Lower lobe of right lung (tissue), 2 donors: Measurements from ENCODE around the gene H6PD. TPM values are rescaled to one million over a fixed set of nuclear protein-coding genes. Genes with fewer than 3 reads are reported as not detected.

ENCODE experiments used
- ATAC-seq, 2 donors: fragments of 200-7000 bp; cut with Tn5 transposase; one replicate each; pipeline ENCODE4 v1.9.1; 2020 to 2022; ENCODE audit warnings: mild to moderate bottlenecking in 2 of 2, moderate library complexity in 2 of 2
- DNase-seq: peaks from one replicate; pipeline ENCODE4 v3.0.0-alpha.2; 2020
- H3K27ac ChIP-seq: fragments of 200-600 bp; one replicate; pipeline ENCODE4 v1.8.0; 2022
- H3K27me3 ChIP-seq: fragments of 200-600 bp; one replicate; pipeline ENCODE4 v1.8.0; 2022; ENCODE audit warnings: low read depth
- H3K36me3 ChIP-seq: fragments of 200-600 bp; one replicate; pipeline ENCODE4 v1.8.0; 2022; ENCODE audit warnings: mild to moderate bottlenecking
- H3K4me1 ChIP-seq: fragments of 200-600 bp; one replicate; pipeline ENCODE4 v1.8.0; 2022
- H3K4me3 ChIP-seq: fragments of 200-600 bp; one replicate; pipeline ENCODE4 v1.8.0; 2022; ENCODE audit warnings: mild to moderate bottlenecking
- H3K9me3 ChIP-seq: fragments of 200-600 bp; one replicate; pipeline ENCODE4 v1.8.0; 2022
- CTCF ChIP-seq: fragments of 200-600 bp; IDR thresholded peaks from one replicate; pipeline ENCODE4 v1.8.0; 2022; ENCODE audit warnings: antibody characterized with exemption, mild to moderate bottlenecking
- intact Hi-C: fragments of 100-400 bp; cut with DNase I; formaldehyde crosslinking; loops from one replicate; pipeline ENCODE4 v1.11.0; 2022
- total RNA-seq: library from RNA; stranded (reverse); fragmentation: NEBNext Ultra II Directional; extraction: Animal tissue kit (Norgen Biotek cat#: 25700); gene quantifications from one replicate; pipeline ENCODE4 v1.2.1, GENCODE V29; 2021
- donor health status: DM: no; HTN: yes; CAD: no; lungs with severe emphysema.

The H6PD gene
- total RNA-seq, 1 donor from 2014 or later: 40.7 TPM

DNA sequence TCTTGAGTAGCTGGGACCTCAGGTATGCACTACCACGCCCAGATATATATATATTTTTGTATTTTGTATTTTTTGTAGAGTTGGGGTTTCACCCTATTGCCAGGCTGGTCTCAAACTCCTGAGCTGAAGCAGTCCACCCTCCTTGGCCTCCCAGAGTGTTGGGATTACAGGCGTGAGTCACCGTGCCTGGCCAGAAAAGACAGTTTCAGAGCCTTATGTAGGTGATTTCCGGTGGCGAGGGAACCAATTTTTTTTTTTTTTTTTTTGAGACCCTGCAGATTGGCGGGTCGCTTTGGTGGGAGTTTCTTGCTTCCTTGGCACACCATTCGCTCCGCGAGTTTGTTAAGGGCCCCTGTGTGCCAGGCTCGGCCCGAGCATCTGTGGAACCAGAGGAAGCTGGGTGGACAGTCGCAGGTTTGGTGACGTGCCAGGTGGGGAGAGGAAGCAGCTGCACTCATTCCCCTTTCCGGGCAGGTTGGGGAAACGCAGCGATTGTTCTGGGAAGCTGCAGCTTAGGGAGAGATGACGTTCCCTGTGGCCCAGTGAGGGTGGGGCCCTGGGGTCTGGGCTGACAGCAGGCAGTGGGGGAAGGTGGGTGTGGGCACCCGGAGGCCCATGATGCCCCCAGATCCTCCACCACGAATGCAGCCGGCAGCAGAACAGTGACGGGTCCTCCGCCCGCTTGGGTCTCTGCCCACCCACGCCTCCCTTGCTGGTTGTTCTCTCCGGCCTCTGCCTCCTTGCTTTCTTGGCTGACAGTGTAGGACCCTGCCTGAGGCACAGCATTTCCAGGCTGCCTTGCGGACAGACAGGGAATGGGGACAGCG, 83.2 kb downstream of the H6PD start:
- TF ChIP-seq CTCF: no peak
- no peak overlapping the region for H3K4me3 ChIP-seq
- peak in 1 of 2 donors; percentile 20 for ATAC-seq
- DNase-seq: no peak
- H3K27ac ChIP-seq: no peak overlapping the region
- H3K9me3 ChIP-seq: no peaks in the 10 kb centered on the region
- intact Hi-C loops: no loop called here
- H3K27me3 ChIP-seq: no peaks in the 10 kb centered on the region
- H3K36me3 ChIP-seq: no peaks in the 10 kb centered on the region
- H3K4me1 ChIP-seq: peaks cover 67% of the 10 kb centered on the region

- no peak for ATAC-seq
- intact Hi-C loops: no loop called here
- H3K4me1 ChIP-seq: peaks cover 67% of the 10 kb centered on the region
- no peak for TF ChIP-seq CTCF
- H3K27me3 ChIP-seq: no peaks in the 10 kb centered on the region
- no peaks in the 10 kb centered on the region for H3K36me3 ChIP-seq
- H3K9me3 ChIP-seq: no peaks in the 10 kb centered on the region
- no peak overlapping the region for H3K27ac ChIP-seq
- no peak overlapping the region for H3K4me3 ChIP-seq
- DNase-seq: no peak
These were observed 84.7 kb downstream of the H6PD start for GRCh38 chr1:9319208-9319788.

GRCh38 chr1:9319789-9320519, 85.4 kb downstream of the H6PD start:
- no peaks in the 10 kb centered on the region for H3K36me3 ChIP-seq
- no peak overlapping the region for H3K4me3 ChIP-seq
- H3K27ac ChIP-seq: no peak overlapping the region
- H3K9me3 ChIP-seq: no peaks in the 10 kb centered on the region
- TF ChIP-seq CTCF: no peak
- H3K27me3 ChIP-seq: no peaks in the 10 kb centered on the region
- peaks cover 66% of the 10 kb centered on the region for H3K4me1 ChIP-seq
- intact Hi-C loops: no loop called here
- ATAC-seq (no peak), DNase-seq (no peak)

Other genes with a start within 250 kb of the H6PD start
- not detected for gene SLC2A7, start 208.4 kb upstream of the H6PD start, total RNA-seq
- 1.7 TPM for gene SLC2A5, start 165.1 kb upstream of the H6PD start, total RNA-seq
- gene GPR157, start 105.7 kb upstream of the H6PD start, total RNA-seq: 14.2 TPM
- 14.7 TPM for gene SPSB1, start 58.1 kb downstream of the H6PD start, total RNA-seq